PC-3 (cell line): ENCODE results near the gene PIMREG.

Source experiments
- EZH2 ChIP-seq: fragments of 300-600 bp; sonication (generic); IDR thresholded peaks from one replicate; pipeline ENCODE4 v1.6.1; 2017; ENCODE audit warnings: antibody characterized with exemption, mild to moderate bottlenecking, low read length; ENCODE audit not compliant: unreplicated experiment
- EZH2phosphoT487 ChIP-seq: fragments of 300-600 bp; sonication (generic); IDR thresholded peaks from 2 replicates; pipeline ENCODE4 v1.6.1; 2018; ENCODE audit warnings: mild to moderate bottlenecking, antibody characterized with exemption, low read length, borderline replicate concordance
- TF ChIP-seq, protein P1 (sequence below): fragments of 300-600 bp; sonication (generic); conservative IDR thresholded peaks from 2 replicates; pipeline ENCODE4 v1.5.1; 2017; ENCODE audit warnings: antibody characterized with exemption, low read depth, mild to moderate bottlenecking, low read length

DNA sequence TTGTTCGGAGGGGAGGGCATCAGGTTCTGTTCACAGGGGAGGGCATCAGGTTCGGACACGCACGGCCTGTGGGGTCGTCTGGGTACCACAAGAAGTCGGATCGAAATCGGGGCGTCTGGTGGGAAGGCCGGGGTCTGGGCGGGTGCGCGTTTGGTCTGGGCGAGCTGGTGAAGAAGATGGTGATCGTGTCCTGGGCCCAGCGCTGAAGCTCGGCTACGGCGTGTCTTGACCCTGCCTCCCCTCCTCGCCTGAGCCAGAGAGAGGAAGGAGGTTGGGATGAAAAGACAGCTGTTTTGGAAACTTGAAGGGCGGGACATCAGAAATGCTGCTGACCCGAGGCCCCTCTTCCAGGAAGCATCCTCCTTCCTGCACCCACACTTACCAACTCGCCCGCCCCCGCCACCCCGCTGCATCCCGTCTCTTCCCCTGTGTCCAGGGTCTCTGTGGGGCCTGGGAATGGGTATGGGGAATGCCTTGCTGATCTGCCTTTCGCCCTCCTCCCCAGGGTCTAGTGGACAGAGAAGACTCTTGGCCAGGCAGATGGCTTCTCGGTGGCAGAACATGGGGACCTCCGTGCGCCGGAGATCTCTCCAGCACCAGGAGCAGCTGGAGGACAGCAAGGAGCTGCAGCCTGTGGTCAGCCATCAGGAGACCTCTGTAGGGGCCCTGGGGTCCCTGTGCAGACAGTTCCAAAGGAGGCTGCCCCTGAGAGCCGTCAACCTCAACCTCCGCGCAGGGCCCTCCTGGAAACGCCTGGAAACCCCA is 498 bp downstream of the PIMREG start:
- no peak for TF ChIP-seq EZH2
- TF ChIP-seq, protein P1, sequence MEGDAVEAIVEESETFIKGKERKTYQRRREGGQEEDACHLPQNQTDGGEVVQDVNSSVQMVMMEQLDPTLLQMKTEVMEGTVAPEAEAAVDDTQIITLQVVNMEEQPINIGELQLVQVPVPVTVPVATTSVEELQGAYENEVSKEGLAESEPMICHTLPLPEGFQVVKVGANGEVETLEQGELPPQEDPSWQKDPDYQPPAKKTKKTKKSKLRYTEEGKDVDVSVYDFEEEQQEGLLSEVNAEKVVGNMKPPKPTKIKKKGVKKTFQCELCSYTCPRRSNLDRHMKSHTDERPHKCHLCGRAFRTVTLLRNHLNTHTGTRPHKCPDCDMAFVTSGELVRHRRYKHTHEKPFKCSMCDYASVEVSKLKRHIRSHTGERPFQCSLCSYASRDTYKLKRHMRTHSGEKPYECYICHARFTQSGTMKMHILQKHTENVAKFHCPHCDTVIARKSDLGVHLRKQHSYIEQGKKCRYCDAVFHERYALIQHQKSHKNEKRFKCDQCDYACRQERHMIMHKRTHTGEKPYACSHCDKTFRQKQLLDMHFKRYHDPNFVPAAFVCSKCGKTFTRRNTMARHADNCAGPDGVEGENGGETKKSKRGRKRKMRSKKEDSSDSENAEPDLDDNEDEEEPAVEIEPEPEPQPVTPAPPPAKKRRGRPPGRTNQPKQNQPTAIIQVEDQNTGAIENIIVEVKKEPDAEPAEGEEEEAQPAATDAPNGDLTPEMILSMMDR = no peak
- TF ChIP-seq EZH2phosphoT487 = no peak
